Stimulated activated CD4-positive, alpha-beta T cell treated with anti-CD3 and anti-CD28 coated beads, Interleukin-2, amount 100 ng/mL, for 48 hours (primary cell): ENCODE results near the gene OSM.
"Not testable (repeated sequence)": the region's sequence is repeated elsewhere in the genome, so short reads cannot be mapped to it uniquely, and the experiment has no call there.

ENCODE experiments used
- DNase-seq, 2 donors: peaks; one replicate each; pipeline ENCODE4 v3.0.0-alpha.2; 2020

The OSM gene

GRCh38 chr22:30224161-30224857 lies 42.3 kb downstream of the OSM start:
- no peak for DNase-seq

- no peak for DNase-seq
Measured at GRCh38 chr22:30223303-30223702, 43.3 kb downstream of the OSM start.

DNA sequence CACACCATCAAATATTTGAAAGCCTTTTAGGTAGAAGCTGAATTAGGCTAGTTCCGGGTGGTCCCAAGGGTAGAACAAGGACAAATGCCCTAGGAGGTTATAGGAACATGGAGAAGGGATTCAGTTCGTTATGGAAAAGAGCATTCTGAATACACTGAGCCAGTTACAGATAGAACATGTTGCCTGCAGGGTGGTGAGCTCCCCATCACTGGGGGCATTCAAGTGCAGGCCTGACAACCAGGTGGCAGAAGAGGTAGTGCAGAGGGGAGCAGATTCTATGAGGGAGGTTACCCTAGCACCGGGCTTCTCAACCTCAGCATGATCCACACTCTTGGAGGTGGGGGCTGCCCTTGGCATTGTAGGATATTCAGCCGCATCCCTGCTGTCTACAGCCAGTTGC lies 44.3 kb downstream of the OSM start:
- no peak for DNase-seq

- peak in 1 of 2 donors; percentile 36 for DNase-seq
Measured at GRCh38 chr22:30221121-30221992, 45.3 kb downstream of the OSM start.

GRCh38 chr22:30220338-30221012 lies 46.2 kb downstream of the OSM start:
- no peak for DNase-seq

GRCh38 chr22:30219668-30220278 lies 46.9 kb downstream of the OSM start:
- no peak for DNase-seq

GRCh38 chr22:30219049-30219654 lies 47.5 kb downstream of the OSM start:
- no peak for DNase-seq

- no peak for DNase-seq
Measured at GRCh38 chr22:30217698-30218560, 48.7 kb downstream of the OSM start.

- no peak for DNase-seq
Measured at GRCh38 chr22:30216710-30217109, 49.9 kb downstream of the OSM start.

DNA sequence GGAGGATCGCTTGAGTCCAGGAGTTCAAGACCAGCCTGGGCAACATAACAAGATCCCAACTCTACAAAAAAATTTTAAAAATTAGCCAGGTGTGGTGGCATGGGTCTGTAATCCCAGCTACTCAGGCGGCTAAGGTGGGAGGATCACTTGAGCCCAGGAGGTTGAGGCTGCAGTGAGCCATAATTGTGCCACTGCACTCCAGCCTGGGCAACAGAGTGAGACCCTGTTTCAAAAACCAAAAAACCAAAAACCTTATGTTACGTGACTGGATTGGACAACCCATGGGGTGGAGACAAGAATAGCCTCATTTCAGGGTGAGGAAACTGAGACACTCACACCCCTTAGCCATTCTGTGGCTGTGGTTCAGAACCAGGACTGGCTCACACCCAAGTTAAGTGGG lies 50.4 kb downstream of the OSM start:
- not testable (repeated sequence) for DNase-seq

- DNase-seq: no peak
Measured at GRCh38 chr22:30214703-30215407, 51.8 kb downstream of the OSM start.

DNA sequence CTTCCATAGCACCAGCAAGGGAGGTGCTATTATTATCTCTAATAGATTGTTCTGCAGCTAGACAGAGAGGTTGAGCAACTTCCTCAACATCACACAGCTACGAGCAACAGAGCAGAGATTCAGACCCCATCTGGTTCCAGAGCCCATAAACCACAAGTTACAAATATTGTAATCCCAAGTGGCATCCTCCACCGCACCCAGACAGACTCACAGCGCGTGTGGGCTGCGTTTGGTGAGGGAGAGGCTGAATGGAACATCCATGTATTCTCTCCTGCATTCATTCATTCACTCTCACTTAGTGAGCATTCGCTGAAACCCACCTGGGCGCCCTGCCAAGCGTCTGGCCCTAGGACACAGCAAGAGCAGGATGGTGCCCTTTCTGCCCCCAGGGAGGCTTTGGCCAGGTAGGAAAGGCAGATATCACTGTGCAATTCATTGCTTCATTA lies 53.6 kb downstream of the OSM start:
- no peak for DNase-seq
